Gastrocnemius medialis (tissue), 4 donors: Measurements from ENCODE around the gene CUX1. TPM values are rescaled to one million over a fixed set of nuclear protein-coding genes. Genes with fewer than 3 reads are reported as not detected.

Source experiments
- ATAC-seq, 2 donors: fragments of 150-250 bp; one replicate each; pipeline ENCODE4 v1.9.1; 2016
- DNase-seq, 2 donors: peaks; one replicate each; pipeline ENCODE4 v3.0.0-alpha.2; 2019
- H3K27ac ChIP-seq, 4 donors: fragments of 200-600 bp; sonication (generic); 1 replicate in 1 of 4; 2 replicates in 3 of 4; pipeline ENCODE4 v1.5.1; 2016 to 2018; ENCODE audit warnings: mild to moderate bottlenecking in 2 of 4, moderate library complexity in 1 of 4
- H3K27me3 ChIP-seq, 3 donors: fragments of 200-600 bp; sonication (generic) in 2 of 3; 1 replicate in 1 of 3; 2 replicates in 2 of 3; pipeline versions ENCODE4 v1.5.1 to v1.6.0; 2016 to 2019; ENCODE audit warnings: mild to moderate bottlenecking in 1 of 3, moderate library complexity in 1 of 3
- H3K36me3 ChIP-seq, 2 donors: fragments of 200-600 bp; sonication (generic) in 1 of 2; one replicate each; pipeline ENCODE4 v1.5.1; 2017 to 2018
- H3K4me1 ChIP-seq, 2 donors: fragments of 200-600 bp; sonication (generic) in 1 of 2; one replicate each; pipeline ENCODE4 v1.5.1; 2016 to 2017; ENCODE audit warnings: mild to moderate bottlenecking in 2 of 2
- H3K4me3 ChIP-seq, 4 donors: fragments of 200-600 bp; sonication (generic) in 3 of 4; 1 replicate in 1 of 4; 2 replicates in 3 of 4; pipeline ENCODE4 v1.5.1; 2016 to 2019; ENCODE audit warnings: mild to moderate bottlenecking in 2 of 4
- H3K9me3 ChIP-seq, 3 donors: fragments of 200-600 bp; sonication (generic) in 2 of 3; 1 replicate in 1 of 3; 2 replicates in 2 of 3; pipeline ENCODE4 v1.5.1; 2016 to 2019
- CTCF ChIP-seq, 5 experiments: fragments of 450-650 bp in 3 of 5; fragments of 200-600 bp in 2 of 5; sonication (generic) in 2 of 5; IDR thresholded peaks in 4 of 5; conservative IDR thresholded peaks in 1 of 5; 1 replicate in 4 of 5; 2 replicates in 1 of 5; pipeline ENCODE4 v1.5.1; 2016 to 2019; ENCODE audit warnings: antibody characterized with exemption in 5 of 5, mild to moderate bottlenecking in 3 of 5, moderate library complexity in 3 of 5
- POLR2A ChIP-seq, 2 donors: fragments of 450-650 bp; IDR thresholded peaks; one replicate each; pipeline ENCODE4 v1.6.1; 2017; ENCODE audit warnings: antibody characterized with exemption in 2 of 2, mild to moderate bottlenecking in 2 of 2, moderate library complexity in 2 of 2
- in situ Hi-C, 4 donors: fragments of 200-750 bp; cut with MboI; loops; one replicate each; pipeline versions ENCODE4 v1.15.0 to v1.8.0; 2017; ENCODE audit warnings: low sequenced_read_pairs in 4 of 4
- intact Hi-C: fragments of 100-400 bp; cut with DNase I; formaldehyde crosslinking; loops from one replicate; pipeline ENCODE4 v1.15.1; 2023; ENCODE audit warnings: low total_unique reads
- total RNA-seq, 4 donors: library from RNA; depleted of rRNA; stranded (reverse); fragments of >200 nt; gene quantifications; one replicate each; pipeline versions ENCODE4 v1.1.0 to v1.2.3, GENCODE V29; 2016

Gene CUX1
- total RNA-seq, 4 donors from 2014 or later = 44.1 to 57.9 (median 54.9) TPM

GRCh38 chr7:102185796-102186195 lies 368.4 kb downstream of the CUX1 start:
- no peaks in the 10 kb centered on the region for H3K27me3 ChIP-seq
- in situ Hi-C loops (no loop called here), intact Hi-C loops (loop anchor here (10.0 kb wide), 1 partner anchor 91 kb away; no protein-coding TSS in a partner anchor)
- DNase-seq (no peak), ATAC-seq (no peak)
- H3K27ac ChIP-seq = no peak overlapping the region
- no peak overlapping the region for H3K4me3 ChIP-seq
- peaks cover 0 to 10% of the 10 kb centered on the region in 2 donors for H3K36me3 ChIP-seq
- H3K9me3 ChIP-seq = no peaks in the 10 kb centered on the region
- TF ChIP-seq POLR2A (IDR thresholded peaks at IDR 0.05) (no peak), CTCF (IDR thresholded peaks at IDR 0.05 in 4 of 5, conservative IDR thresholded peaks at IDR 0.05 in 1 of 5) (no peak)
- peaks cover 14 to 16% of the 10 kb centered on the region in 2 donors for H3K4me1 ChIP-seq

GRCh38 chr7:102186306-102186705 lies 368.9 kb downstream of the CUX1 start:
- H3K27me3 ChIP-seq = no peaks in the 10 kb centered on the region
- no peaks in the 10 kb centered on the region for H3K9me3 ChIP-seq
- peaks cover 14 to 16% of the 10 kb centered on the region in 2 donors for H3K4me1 ChIP-seq
- in situ Hi-C loops (no loop called here), intact Hi-C loops (loop anchor here (10.0 kb wide), 1 partner anchor 92 kb away; no protein-coding TSS in a partner anchor)
- no peak overlapping the region for H3K27ac ChIP-seq
- TF ChIP-seq POLR2A (IDR thresholded peaks at IDR 0.05) = no peak
- TF ChIP-seq CTCF (IDR thresholded peaks at IDR 0.05 in 4 of 5, conservative IDR thresholded peaks at IDR 0.05 in 1 of 5) = no peak
- peaks cover 0 to 10% of the 10 kb centered on the region in 2 donors for H3K36me3 ChIP-seq
- ATAC-seq (no peak), DNase-seq (no peak)
- no peak overlapping the region for H3K4me3 ChIP-seq

GRCh38 chr7:102188746-102189145 lies 371.3 kb downstream of the CUX1 start:
- no peak for ATAC-seq
- no peaks in the 10 kb centered on the region for H3K9me3 ChIP-seq
- H3K27me3 ChIP-seq = no peaks in the 10 kb centered on the region
- no peak overlapping the region for H3K27ac ChIP-seq
- H3K4me3 ChIP-seq = no peak overlapping the region
- DNase-seq = no peak
- H3K36me3 ChIP-seq = peaks cover 0 to 14% of the 10 kb centered on the region in 2 donors
- in situ Hi-C loops (no loop called here), intact Hi-C loops (loop anchor here (10.0 kb wide), 1 partner anchor 94 kb away; no protein-coding TSS in a partner anchor)
- H3K4me1 ChIP-seq = peaks cover 4 to 9% of the 10 kb centered on the region in 2 donors
- TF ChIP-seq CTCF (IDR thresholded peaks at IDR 0.05 in 4 of 5, conservative IDR thresholded peaks at IDR 0.05 in 1 of 5) (no peak), POLR2A (IDR thresholded peaks at IDR 0.05) (no peak)

- intact Hi-C loops (loop anchor here (10.0 kb wide), 1 partner anchor 95 kb away; no protein-coding TSS in a partner anchor), in situ Hi-C loops (no loop called here)
- Histone ChIP-seq H3K4me3 (no peak overlapping the region), H3K36me3 (peaks cover 0 to 24% of the 10 kb centered on the region in 2 donors), H3K27ac (no peak overlapping the region), H3K27me3 (no peaks in the 10 kb centered on the region), H3K4me1 (peaks cover 4 to 9% of the 10 kb centered on the region in 2 donors), H3K9me3 (no peaks in the 10 kb centered on the region)
- TF ChIP-seq POLR2A (IDR thresholded peaks at IDR 0.05) (no peak), CTCF (IDR thresholded peaks at IDR 0.05 in 4 of 5, conservative IDR thresholded peaks at IDR 0.05 in 1 of 5) (no peak)
- DNase-seq (no peak), ATAC-seq (peak in 1 of 2 donors; percentile 29)
These were observed 372.3 kb downstream of the CUX1 start for GRCh38 chr7:102189756-102190155.
